SU-DHL-6 (cell line): Measurements from ENCODE around the gene AADACL4.

ENCODE experiments used
- CTCF ChIP-seq: fragments of 200-600 bp; sonication (generic); IDR thresholded peaks from one replicate; pipeline ENCODE4 v1.5.1; 2017; ENCODE audit warnings: antibody characterized with exemption, mild to moderate bottlenecking, low read length, moderate library complexity; ENCODE audit not compliant: insufficient read depth, poor library complexity, severe bottlenecking
- EZH2phosphoT487 ChIP-seq: fragments of 200-600 bp; sonication (generic), shearing (Covaris generic); conservative IDR thresholded peaks from 2 replicates; pipeline ENCODE4 v1.6.1; 2018; ENCODE audit warnings: mild to moderate bottlenecking, antibody characterized with exemption, low read length, moderate library complexity, mixed read lengths

- TF ChIP-seq CTCF (no peak), EZH2phosphoT487 (no peak)
Observed at GRCh38 chr1:12690156-12690555, 46.3 kb downstream of the AADACL4 start.
